Measurements from ENCODE around the gene PRUNE2. TPM values are rescaled to one million over a fixed set of nuclear protein-coding genes. Genes with fewer than 3 reads are reported as not detected.

The PRUNE2 gene
- total RNA-seq, 2 experiments from 2014 or later = 0.38 to 0.44 TPM

DNA sequence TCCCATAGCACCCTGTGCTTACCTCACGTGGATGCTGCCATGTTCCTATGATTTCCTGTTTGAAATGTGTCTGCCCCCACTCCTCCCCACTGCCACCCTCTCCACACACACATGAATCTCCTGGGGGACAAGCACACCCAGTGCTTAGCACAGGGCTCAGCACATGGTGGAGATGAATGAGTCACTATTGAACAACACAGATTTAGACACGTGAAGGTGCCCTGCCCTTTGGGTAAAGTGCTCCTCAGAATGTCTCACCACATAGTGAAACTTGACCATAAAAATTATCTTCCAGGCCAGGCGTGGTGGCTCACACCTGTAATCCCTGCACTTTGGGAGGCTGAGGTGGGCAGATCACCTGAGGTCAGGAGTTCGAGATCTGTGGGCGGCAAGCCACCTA is 240.5 kb downstream of the PRUNE2 start:
- no peak for DNase-seq (ENCODE audit: low spot score)
- no peak overlapping the region for H3K27ac ChIP-seq (ENCODE audit: low read depth, low read length, poor library complexity, severe bottlenecking)
- no peaks in the 10 kb centered on the region for H3K9me3 ChIP-seq (ENCODE audit: low read length)
- no peaks in the 10 kb centered on the region for H3K79me2 ChIP-seq (ENCODE audit: insufficient read depth, low read depth, low read length)
- BruUV-seq (replicated peaks) = no TSS peak
- H3K4me2 ChIP-seq (ENCODE audit: low read length) = no peak overlapping the region
- TF ChIP-seq, protein P1, sequence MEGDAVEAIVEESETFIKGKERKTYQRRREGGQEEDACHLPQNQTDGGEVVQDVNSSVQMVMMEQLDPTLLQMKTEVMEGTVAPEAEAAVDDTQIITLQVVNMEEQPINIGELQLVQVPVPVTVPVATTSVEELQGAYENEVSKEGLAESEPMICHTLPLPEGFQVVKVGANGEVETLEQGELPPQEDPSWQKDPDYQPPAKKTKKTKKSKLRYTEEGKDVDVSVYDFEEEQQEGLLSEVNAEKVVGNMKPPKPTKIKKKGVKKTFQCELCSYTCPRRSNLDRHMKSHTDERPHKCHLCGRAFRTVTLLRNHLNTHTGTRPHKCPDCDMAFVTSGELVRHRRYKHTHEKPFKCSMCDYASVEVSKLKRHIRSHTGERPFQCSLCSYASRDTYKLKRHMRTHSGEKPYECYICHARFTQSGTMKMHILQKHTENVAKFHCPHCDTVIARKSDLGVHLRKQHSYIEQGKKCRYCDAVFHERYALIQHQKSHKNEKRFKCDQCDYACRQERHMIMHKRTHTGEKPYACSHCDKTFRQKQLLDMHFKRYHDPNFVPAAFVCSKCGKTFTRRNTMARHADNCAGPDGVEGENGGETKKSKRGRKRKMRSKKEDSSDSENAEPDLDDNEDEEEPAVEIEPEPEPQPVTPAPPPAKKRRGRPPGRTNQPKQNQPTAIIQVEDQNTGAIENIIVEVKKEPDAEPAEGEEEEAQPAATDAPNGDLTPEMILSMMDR (conservative IDR thresholded peaks at IDR 0.05; ENCODE audit: low read length) = no peak
- no peak for TF ChIP-seq EZH2phosphoT487 (IDR thresholded peaks at IDR 0.05; ENCODE audit: borderline replicate concordance, low read depth, low read length)
- no peaks in the 10 kb centered on the region for H4K20me1 ChIP-seq (ENCODE audit: insufficient read depth, low read length)
- peaks cover 17% of the 10 kb centered on the region for H3K4me1 ChIP-seq (ENCODE audit: insufficient read depth, low read length, poor library complexity, severe bottlenecking)
- H2AFZ ChIP-seq (ENCODE audit: low read length) = no peak overlapping the region
- CTCF ChIA-PET (ENCODE audit: unreplicated experiment) = no interaction called here
- POLR2A ChIA-PET = no interaction called here
- no peaks in the 10 kb centered on the region for H3K36me3 ChIP-seq (ENCODE audit: insufficient read depth, low read length)
- intact Hi-C loops (cut with micrococcal nuclease; ENCODE audit: unreplicated experiment) = no loop called here
- H3K4me3 ChIP-seq (ENCODE audit: low read depth, low read length, poor library complexity, severe bottlenecking) = no peak overlapping the region
- H3K9me2 ChIP-seq (ENCODE audit: insufficient read depth, low read length) = no peaks in the 10 kb centered on the region

DNA sequence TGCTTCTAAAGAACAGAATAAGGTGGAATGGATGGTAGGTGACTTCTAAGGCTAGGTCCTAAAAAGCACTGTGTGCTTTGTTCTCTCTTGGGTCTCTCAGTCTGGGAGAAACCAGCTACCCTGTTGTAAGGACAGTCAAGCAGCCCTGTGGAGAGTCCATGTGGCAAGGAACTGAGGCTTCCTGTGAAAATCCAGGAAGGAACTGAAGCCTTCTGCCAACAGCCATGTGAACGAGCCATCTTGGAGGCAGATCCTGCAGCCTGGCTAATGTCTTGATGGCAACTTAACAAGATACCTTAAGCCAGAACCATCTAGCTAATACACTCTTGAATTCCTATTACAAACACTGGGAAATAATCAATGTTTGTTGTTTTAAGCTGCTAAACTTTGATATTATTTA is 241.8 kb downstream of the PRUNE2 start:
- ChIA-PET POLR2A (interaction anchor here (0.7 kb wide), 1 partner anchor 27 kb away, joined by 3 read pairs; no protein-coding TSS in a partner anchor), CTCF (ENCODE audit: unreplicated experiment) (no interaction called here)
- no TSS peak for BruUV-seq (replicated peaks)
- Histone ChIP-seq H2AFZ (ENCODE audit: low read length) (no peak overlapping the region), H3K27ac (ENCODE audit: low read depth, low read length, poor library complexity, severe bottlenecking) (no peak overlapping the region), H3K4me2 (ENCODE audit: low read length) (no peak overlapping the region), H3K4me1 (ENCODE audit: insufficient read depth, low read length, poor library complexity, severe bottlenecking) (peaks cover 17% of the 10 kb centered on the region), H3K79me2 (ENCODE audit: insufficient read depth, low read depth, low read length) (no peaks in the 10 kb centered on the region), H3K9me3 (ENCODE audit: low read length) (no peaks in the 10 kb centered on the region), H3K9me2 (ENCODE audit: insufficient read depth, low read length) (no peaks in the 10 kb centered on the region), H3K4me3 (ENCODE audit: low read depth, low read length, poor library complexity, severe bottlenecking) (no peak overlapping the region), H3K36me3 (ENCODE audit: insufficient read depth, low read length) (no peaks in the 10 kb centered on the region), H4K20me1 (ENCODE audit: insufficient read depth, low read length) (no peaks in the 10 kb centered on the region)
- intact Hi-C loops (cut with micrococcal nuclease; ENCODE audit: unreplicated experiment) = loop anchor here (5.0 kb wide), 1 partner anchor 38 kb away; no protein-coding TSS in a partner anchor
- DNase-seq (ENCODE audit: low spot score) = no peak
- TF ChIP-seq, protein P1 (conservative IDR thresholded peaks at IDR 0.05; ENCODE audit: low read length) = no peak
- no peak for TF ChIP-seq EZH2phosphoT487 (IDR thresholded peaks at IDR 0.05; ENCODE audit: borderline replicate concordance, low read depth, low read length)

DNA sequence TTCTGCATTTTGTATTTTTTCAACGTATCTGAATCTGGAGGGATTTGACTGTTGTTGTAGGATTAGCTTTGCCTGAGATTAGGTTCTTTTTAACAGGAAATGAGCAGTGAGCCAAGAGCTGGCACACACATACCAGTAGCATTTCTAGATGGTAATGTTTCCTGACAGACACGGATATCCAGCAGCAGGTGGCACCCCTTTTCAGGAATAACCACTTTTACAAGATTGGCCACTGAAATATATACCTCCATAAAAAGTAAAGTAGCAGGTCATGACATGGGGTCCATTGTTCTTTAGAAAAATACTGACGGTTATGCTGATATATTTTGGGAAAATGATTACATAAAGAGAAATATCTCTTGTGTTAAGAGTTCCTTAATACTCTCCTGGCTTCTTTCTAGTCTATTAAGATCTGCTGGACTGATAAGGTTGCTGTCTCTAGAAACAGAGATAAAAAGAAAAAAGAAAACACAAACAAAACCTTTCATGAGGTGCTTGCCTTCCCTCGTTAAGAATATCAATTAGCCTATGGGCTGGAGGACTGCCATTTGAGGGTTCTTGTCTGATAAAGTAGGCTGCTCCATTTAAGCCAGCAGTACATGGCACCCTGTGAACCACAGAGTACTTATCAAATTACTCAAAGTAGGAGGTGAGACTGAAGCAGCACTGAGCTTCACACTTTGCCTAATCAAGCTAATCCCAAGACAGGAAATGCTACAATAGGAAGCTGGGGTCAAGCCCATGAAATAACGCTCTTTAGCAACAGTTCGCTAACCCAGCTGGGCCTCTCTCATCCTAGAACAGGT is 243.2 kb downstream of the PRUNE2 start:
- peaks cover 25% of the 10 kb centered on the region for H3K4me1 ChIP-seq (ENCODE audit: insufficient read depth, low read length, poor library complexity, severe bottlenecking)
- no peak overlapping the region for H3K27ac ChIP-seq (ENCODE audit: low read depth, low read length, poor library complexity, severe bottlenecking)
- H2AFZ ChIP-seq (ENCODE audit: low read length) = no peak overlapping the region
- no peaks in the 10 kb centered on the region for H3K9me2 ChIP-seq (ENCODE audit: insufficient read depth, low read length)
- no peaks in the 10 kb centered on the region for H3K36me3 ChIP-seq (ENCODE audit: insufficient read depth, low read length)
- no peaks in the 10 kb centered on the region for H3K9me3 ChIP-seq (ENCODE audit: low read length)
- DNase-seq (ENCODE audit: low spot score) = peak; percentile 34
- H3K79me2 ChIP-seq (ENCODE audit: insufficient read depth, low read depth, low read length) = no peaks in the 10 kb centered on the region
- H4K20me1 ChIP-seq (ENCODE audit: insufficient read depth, low read length) = no peaks in the 10 kb centered on the region
- no peak for TF ChIP-seq EZH2phosphoT487 (IDR thresholded peaks at IDR 0.05; ENCODE audit: borderline replicate concordance, low read depth, low read length)
- TF ChIP-seq, protein P1 (conservative IDR thresholded peaks at IDR 0.05; ENCODE audit: low read length) = peak; percentile 37; the same call in 1 of the 2 replicates
- ChIA-PET CTCF (ENCODE audit: unreplicated experiment) (no interaction called here), POLR2A (interaction anchor here (0.6 to 1.3 kb wide), 4 partner anchors 61 to 207 kb away, joined by 3 to 5 read pairs (median 4); no protein-coding TSS in a partner anchor)
- intact Hi-C loops (cut with micrococcal nuclease; ENCODE audit: unreplicated experiment) = loop anchor here (5.0 kb wide), 1 partner anchor 40 kb away; no protein-coding TSS in a partner anchor
- no peak overlapping the region for H3K4me3 ChIP-seq (ENCODE audit: low read depth, low read length, poor library complexity, severe bottlenecking)
- peak overlapping the region; percentile 35 for H3K4me2 ChIP-seq (ENCODE audit: low read length)
- no TSS peak for BruUV-seq (replicated peaks)

Measured in OCI-LY7 (cell line).